ENCODE measurements around the gene SCUBE3. TPM values are rescaled to one million over a fixed set of nuclear protein-coding genes. Genes with fewer than 3 reads are reported as not detected.

The SCUBE3 gene
- total and polyA plus RNA-seq, 2 of the 8 experiments (the other 6 are each of a cell fraction or from before 2014, with no cell fraction given): 0.80 to 1.0 TPM

GRCh38 chr6:35238843-35239289 is 25.1 kb downstream of the SCUBE3 start:
- no peak overlapping the region for H2BK12ac ChIP-seq (ENCODE audit: low read depth, low read length)
- no peak overlapping the region for H2AK5ac ChIP-seq (ENCODE audit: low read depth, low read length)
- H4K91ac ChIP-seq (replicated peaks; ENCODE audit: insufficient read length, low read length): no peak overlapping the region
- FAIRE-seq (peak; percentile 70), DNase-seq (ENCODE audit: low read depth in 1 of 2, low spot score in 2 of 2) (no peak)
- ChIA-PET POLR2A (ENCODE audit: partially characterized antibody) (interaction anchor here (0.8 to 1.7 kb wide), 6 partner anchors 8 to 252 kb away, joined by 3 to 6 read pairs (median 4); no protein-coding TSS in a partner anchor), CTCF (ENCODE audit: partially characterized antibody) (interaction anchor here (0.6 to 9.6 kb wide), 12 partner anchors 11 to 722 kb away, joined by 3 to 143 read pairs (median 27); partner anchors contain the start of genes SCUBE3 and TCP11)
- H3K36me3 ChIP-seq (ENCODE audit: control insufficient read depth in 2 of 4, insufficient read depth in 4 of 4, low read length in 3 of 4): no peaks in the 10 kb centered on the region
- H3K79me1 ChIP-seq (ENCODE audit: low read depth, low read length): no peaks in the 10 kb centered on the region
- no peak overlapping the region for H2BK15ac ChIP-seq (ENCODE audit: low read length)
- no peaks in the 10 kb centered on the region for H3K9me3 ChIP-seq (ENCODE audit: insufficient read depth in 2 of 2, low read depth in 1 of 2, low read length in 1 of 2)
- H3K14ac ChIP-seq (ENCODE audit: insufficient read length): no peak overlapping the region
- H4K5ac ChIP-seq (ENCODE audit: insufficient read length, low read depth, low read length): no peak overlapping the region
- H4K20me1 ChIP-seq (replicated peaks in 1 of 2; ENCODE audit: control insufficient read depth in 1 of 2, insufficient read depth in 2 of 2, low read length in 2 of 2): peaks cover 26 to 28% of the 10 kb centered on the region in 2 experiments
- H2AFZ ChIP-seq (ENCODE audit: low read length): no peak overlapping the region
- H3K56ac ChIP-seq (replicated peaks; ENCODE audit: insufficient read length, low read depth, low read length): no peak overlapping the region
- H3K27me3 ChIP-seq (replicated peaks in 1 of 4; ENCODE audit: control insufficient read depth in 3 of 4, extremely low read depth in 1 of 4, insufficient read depth in 3 of 4, low read length in 3 of 4): peaks cover 2 to 32% (median 24%) of the 10 kb centered on the region in 4 experiments
- no peaks in the 10 kb centered on the region for H3K79me2 ChIP-seq (ENCODE audit: control insufficient read depth in 1 of 2, insufficient read depth in 2 of 2, low read length in 2 of 2)
- H2BK120ac ChIP-seq (replicated peaks; ENCODE audit: low read depth, low read length): no peak overlapping the region
- peak overlapping the region; percentile 26 to 60; a peak in 3 of 4 replicates for H3K4me2 ChIP-seq (ENCODE audit: insufficient read depth in 1 of 2, low read depth in 2 of 2, low read length in 2 of 2)
- peaks cover 13 to 44% (median 21%) of the 10 kb centered on the region in 4 experiments for H3K4me1 ChIP-seq (replicated peaks in 1 of 4; ENCODE audit: control insufficient read depth in 3 of 4, insufficient read depth in 4 of 4, low read length in 3 of 4)
- H3K18ac ChIP-seq (ENCODE audit: extremely low read depth, low read length): no peak overlapping the region
- no peak overlapping the region for H3K9ac ChIP-seq (replicated peaks in 1 of 4; ENCODE audit: extremely low read depth in 1 of 4, low read depth in 3 of 4, low read length in 3 of 4)
- H3K23ac ChIP-seq (ENCODE audit: insufficient read length): no peak overlapping the region
- no peak overlapping the region for H3K4ac ChIP-seq (replicated peaks; ENCODE audit: insufficient read length, low read depth, low read length)
- WGBS, 2 experiments (ENCODE audit: extremely low coverage in 1 of 2, insufficient coverage in 1 of 2, insufficient read length in 1 of 2, insufficient replicate concordance in 2 of 2, low coverage in 1 of 2, low lambda C conversion rate in 2 of 2, missing lambda C conversion rate in 1 of 2): 13% methylated on average over 2 of the region's 3 CpGs; no CpG with 5 or more reads in 1 of the 2 experiments
- H3K27ac ChIP-seq (ENCODE audit: low read depth, low read length): no peak overlapping the region
- H4K8ac ChIP-seq (ENCODE audit: extremely low read depth, insufficient read depth, low read length): no peak overlapping the region
- no peak overlapping the region for H2BK5ac ChIP-seq (ENCODE audit: low read depth, low read length)
- no peak overlapping the region for H2BK20ac ChIP-seq (ENCODE audit: low read length)
- H3K4me3 ChIP-seq (ENCODE audit: extremely low read depth in 1 of 4, insufficient read depth in 2 of 4, low read depth in 3 of 4, low read length in 4 of 4): peak overlapping the region in 2 of 4 experiments; percentile 2 to 16; a peak in 2 of 8 replicates
- no peaks in the 10 kb centered on the region for H3K23me2 ChIP-seq (ENCODE audit: low read depth, low read length)
- TF ChIP-seq BCL11A (IDR thresholded peaks at IDR 0.05; ENCODE audit: low read depth in 2 of 2, low read length in 2 of 2) (no peak), RXRA (IDR thresholded peaks at IDR 0.05; ENCODE audit: insufficient read depth, low read depth, low read length) (peak; percentile 89), NANOG (IDR thresholded peaks at IDR 0.05; ENCODE audit: insufficient read depth, low read depth, low read length, poor library complexity, severe bottlenecking) (peak; percentile 40), JUND (IDR thresholded peaks at IDR 0.05; ENCODE audit: low read length) (no peak), CHD2 (IDR thresholded peaks at IDR 0.05; ENCODE audit: low read length) (0 out of 2 replicates have a peak, but pooled peaks have one; percentile 25), CTBP2 (IDR thresholded peaks at IDR 0.05; ENCODE audit: borderline replicate concordance, insufficient read depth, insufficient read length, low read length) (peak; percentile 68), YY1 (IDR thresholded peaks at IDR 0.05; ENCODE audit: low read depth, low read length) (0 out of 2 replicates have a peak, but pooled peaks have one; percentile 29), SIN3A (conservative IDR thresholded peaks at IDR 0.05 in 1 of 2, IDR thresholded peaks at IDR 0.05 in 1 of 2; ENCODE audit: low read depth in 1 of 2, low read length in 2 of 2) (peak; percentile 96 to 98), TCF12 (IDR thresholded peaks at IDR 0.05; ENCODE audit: low read depth, low read length) (peak; percentile 90; the same call in 1 of the 2 replicates), SP4 (IDR thresholded peaks at IDR 0.05; ENCODE audit: low read length) (no peak), SP1 (IDR thresholded peaks at IDR 0.05; ENCODE audit: low read depth, low read length) (peak; percentile 51; the same call in 1 of the 2 replicates), RFX5 (IDR thresholded peaks at IDR 0.05; ENCODE audit: borderline replicate concordance, low read depth, low read length) (no peak), POLR2AphosphoS5 (IDR thresholded peaks at IDR 0.05; ENCODE audit: low read depth, low read length) (peak; percentile 47; the same call in 1 of the 2 replicates), JUN (IDR thresholded peaks at IDR 0.05; ENCODE audit: low read depth, low read length) (no peak)

All from H1 (cell line).